ENCODE results near the gene HOXD10.
A peak's percentile ranks its signal among the peaks of the same experiment; 100 is the strongest.

The HOXD10 gene

DNA sequence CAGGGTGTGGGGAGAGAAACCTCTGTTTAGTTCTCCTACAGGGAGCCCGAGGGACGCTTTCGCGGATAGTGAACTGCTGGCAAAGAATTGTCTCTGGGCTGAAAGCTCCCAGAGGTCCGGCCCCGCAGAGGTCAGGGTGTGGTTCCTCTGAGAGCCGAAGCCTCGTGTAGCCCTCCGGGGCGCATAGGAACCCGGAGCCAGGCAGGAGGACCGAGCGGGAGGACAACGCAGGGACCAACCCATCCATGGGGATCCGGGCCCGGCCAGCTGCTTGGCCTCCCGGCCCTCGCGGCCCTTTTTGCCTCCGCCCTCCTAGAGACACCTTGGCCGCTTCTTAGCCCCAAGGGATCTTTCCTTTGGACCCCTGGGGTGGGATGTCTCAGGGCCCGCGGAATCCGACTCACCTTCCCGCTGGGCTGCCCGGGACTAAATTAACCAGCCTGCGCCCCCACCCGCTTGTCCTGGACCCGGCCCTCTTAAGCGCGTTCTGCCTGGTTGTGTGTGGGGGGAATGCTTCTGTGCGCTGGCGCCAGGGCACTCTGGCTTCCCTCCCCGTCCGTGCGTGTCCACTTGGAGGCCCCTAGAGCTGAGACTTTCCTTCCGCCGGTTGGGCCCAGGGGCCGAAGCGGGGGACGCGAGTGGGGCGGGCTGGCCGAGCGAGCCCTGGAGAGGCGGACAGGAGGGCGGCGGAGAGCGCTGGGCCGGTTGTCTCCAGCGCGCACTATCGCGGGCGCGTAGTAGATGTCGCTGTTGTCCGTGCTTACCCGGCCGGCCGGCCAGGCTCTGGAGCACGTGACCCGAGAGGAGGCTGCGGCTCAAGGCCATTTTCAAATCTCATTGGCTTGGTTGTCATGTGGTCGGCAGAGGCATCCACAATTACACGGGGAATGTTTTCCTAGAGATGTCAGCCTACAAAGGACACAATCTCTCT is at the start of gene HOXD10:
Gene HOXD10, plus strand, starts transcription at position 896 of the 931 bp plus-strand sequence. CDS start 56 bp downstream, outside the sequence.
- no peaks in the 10 kb centered on the region for H3K36me3 Mint-ChIP-seq
- no peak for DNase-seq (ENCODE audit: low spot score in 2 of 2)
- no peak within 1 kb of the TSS for H3K27ac Mint-ChIP-seq
- H3K4me1 Mint-ChIP-seq, result peaks cover 5% of the 10 kb centered on the region
- H3K27me3 Mint-ChIP-seq, result peaks cover 37% of the 10 kb centered on the region
- H3K9me3 Mint-ChIP-seq, result no peaks in the 10 kb centered on the region
- no peak for ATAC-seq (ENCODE audit: low read depth)
- no peak within 1 kb of the TSS for H3K4me3 Mint-ChIP-seq

DNA sequence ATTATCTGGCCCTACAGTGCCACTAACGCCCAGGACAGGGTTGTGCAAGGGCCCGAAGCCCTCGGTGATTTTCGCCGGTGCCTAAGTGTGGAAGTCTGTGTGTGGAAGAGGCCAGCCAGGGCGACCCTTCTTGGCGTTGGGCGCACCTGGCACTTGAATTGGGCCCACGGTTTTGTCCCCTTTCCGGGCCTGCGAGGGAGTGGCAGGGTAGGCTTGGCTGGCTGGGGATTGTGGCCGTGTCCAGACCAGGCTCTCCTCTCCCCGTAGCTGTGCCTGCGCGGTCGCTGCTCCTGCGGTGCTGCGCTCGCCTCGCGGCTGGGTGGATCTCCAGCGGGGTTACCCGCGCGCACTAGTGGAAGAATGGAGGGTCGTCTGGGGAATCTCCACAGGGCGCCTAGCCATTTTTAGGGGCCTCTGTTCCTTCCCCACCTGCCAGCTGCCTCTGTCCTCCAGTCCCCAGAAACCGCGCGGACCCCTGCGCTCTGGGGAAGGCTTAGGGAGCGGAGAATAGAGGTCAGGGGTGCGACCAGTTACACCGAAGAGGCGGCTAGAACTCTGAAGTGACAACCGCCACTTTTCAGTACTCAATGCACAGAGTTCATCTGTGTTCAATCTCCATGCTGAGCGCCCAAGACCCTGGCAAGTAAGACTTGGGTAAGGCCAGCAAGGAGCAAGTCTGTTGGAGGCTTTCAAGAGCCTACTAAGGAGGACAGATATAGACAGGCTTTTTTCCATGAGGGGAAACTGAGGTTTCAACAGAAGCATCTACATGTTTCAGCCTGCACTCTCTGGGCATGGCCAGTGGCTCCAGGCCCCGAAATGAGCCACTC is 48.8 kb upstream of the HOXD10 start:
- Mint-ChIP-seq H3K4me1 (no peaks in the 10 kb centered on the region), H3K9me3 (no peaks in the 10 kb centered on the region), H3K27ac (no peak overlapping the region), H3K27me3 (peaks cover 34% of the 10 kb centered on the region), H3K4me3 (no peak overlapping the region), H3K36me3 (no peaks in the 10 kb centered on the region)
- DNase-seq (ENCODE audit: low spot score in 2 of 2), result no peak
- no peak for ATAC-seq (ENCODE audit: low read depth)

DNA sequence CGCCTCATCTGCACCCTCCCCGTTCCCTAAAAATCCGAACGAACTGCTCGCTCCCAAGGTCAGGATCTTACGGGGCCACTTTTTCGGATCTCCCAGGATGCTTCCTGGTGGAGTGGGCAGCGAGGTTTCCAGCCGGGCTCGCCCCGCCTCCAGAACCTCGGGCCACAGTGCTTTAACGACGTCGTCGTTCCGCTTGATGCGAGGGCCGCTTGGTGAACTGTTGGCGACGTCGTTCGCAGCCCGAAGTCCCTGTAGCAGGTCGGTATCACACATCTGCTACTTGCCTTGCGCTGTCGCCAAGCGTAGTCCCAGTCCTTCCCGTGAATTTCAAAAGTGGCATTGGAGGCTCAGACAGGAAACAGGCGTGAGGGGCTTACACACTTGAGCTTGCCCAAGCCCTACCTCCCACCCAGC is 48.2 kb upstream of the HOXD10 start:
- H3K27me3 Mint-ChIP-seq, result peaks cover 34% of the 10 kb centered on the region
- no peak for DNase-seq (ENCODE audit: low spot score in 2 of 2)
- no peaks in the 10 kb centered on the region for H3K9me3 Mint-ChIP-seq
- H3K27ac Mint-ChIP-seq, result no peak overlapping the region
- H3K36me3 Mint-ChIP-seq, result no peaks in the 10 kb centered on the region
- no peaks in the 10 kb centered on the region for H3K4me1 Mint-ChIP-seq
- H3K4me3 Mint-ChIP-seq, result no peak overlapping the region
- no peak for ATAC-seq (ENCODE audit: low read depth)

DNA sequence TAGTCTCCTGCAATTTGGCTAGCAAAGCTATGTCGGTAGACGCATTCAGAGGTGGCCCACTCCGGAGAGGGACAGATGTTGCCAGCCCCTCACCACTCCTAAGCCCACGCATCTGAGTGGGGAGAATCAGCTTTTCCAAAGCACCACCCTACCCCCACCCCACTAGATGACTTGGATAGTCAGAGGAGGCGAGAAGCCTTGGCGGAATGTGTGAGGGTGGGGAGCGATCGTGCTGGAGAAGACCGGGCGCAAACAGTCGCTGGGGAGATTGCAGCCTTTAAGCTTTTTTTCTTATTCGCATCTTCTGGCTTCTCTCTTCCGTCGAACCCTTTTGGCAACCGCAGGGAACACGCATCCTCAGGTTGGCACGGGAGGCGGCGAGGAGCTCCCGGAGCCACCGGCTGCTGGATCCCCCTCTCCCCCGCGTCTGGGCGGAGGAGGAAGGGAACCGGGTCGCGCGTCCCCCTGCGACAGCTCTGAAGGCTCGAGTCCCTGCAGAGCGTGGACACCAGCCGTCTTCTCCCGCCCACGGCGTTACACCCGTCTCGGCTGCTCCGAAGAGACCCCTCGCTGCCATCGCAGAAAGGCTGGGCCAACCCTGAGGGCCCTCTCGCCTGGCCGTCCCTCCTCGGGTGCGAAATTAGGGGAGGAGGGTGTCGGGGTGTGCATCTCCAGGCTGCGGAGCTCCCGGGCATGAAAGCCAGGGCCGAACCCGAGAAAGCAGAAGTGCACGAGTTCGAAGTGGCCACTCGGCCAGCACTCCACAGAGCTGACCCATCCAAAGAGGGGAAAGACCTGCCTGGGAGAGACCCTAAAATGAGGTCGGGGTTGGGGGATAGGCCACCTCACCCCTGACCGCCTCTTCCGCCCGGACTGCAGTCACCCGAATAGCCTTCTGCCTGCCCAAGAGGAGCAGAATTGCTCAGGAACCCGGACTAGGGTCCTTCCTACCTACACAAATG is 45.0 kb upstream of the HOXD10 start:
- Mint-ChIP-seq H3K4me1 (no peaks in the 10 kb centered on the region), H3K36me3 (no peaks in the 10 kb centered on the region), H3K4me3 (no peak overlapping the region), H3K27me3 (peaks cover 33% of the 10 kb centered on the region), H3K9me3 (peaks cover 1% of the 10 kb centered on the region), H3K27ac (no peak overlapping the region)
- DNase-seq (ENCODE audit: low spot score in 2 of 2) (no peak), ATAC-seq (ENCODE audit: low read depth) (no peak)

DNA sequence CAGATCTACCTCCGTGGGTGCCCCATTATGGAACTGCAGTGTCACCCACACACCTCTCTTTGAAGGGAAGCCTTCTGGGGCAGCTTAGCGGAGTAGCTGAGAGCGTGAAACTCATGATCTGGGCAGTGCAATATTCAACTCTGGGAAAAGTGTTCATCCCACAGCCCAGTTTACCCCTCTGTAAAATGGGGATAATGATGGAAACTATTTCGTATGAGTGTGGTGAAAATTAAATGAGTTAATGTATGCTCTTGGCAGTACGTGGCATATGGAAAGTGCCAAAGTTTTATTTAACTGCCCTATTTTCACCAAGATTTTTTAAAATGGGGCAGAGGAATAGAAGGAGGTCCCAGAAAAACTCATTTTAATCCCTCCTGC is 44.3 kb upstream of the HOXD10 start:
- DNase-seq (ENCODE audit: low spot score in 2 of 2) (no peak), ATAC-seq (ENCODE audit: low read depth) (no peak)
- Mint-ChIP-seq H3K4me1 (no peaks in the 10 kb centered on the region), H3K4me3 (no peak overlapping the region), H3K36me3 (no peaks in the 10 kb centered on the region), H3K27ac (no peak overlapping the region), H3K27me3 (peaks cover 35% of the 10 kb centered on the region), H3K9me3 (peaks cover 1% of the 10 kb centered on the region)

DNA sequence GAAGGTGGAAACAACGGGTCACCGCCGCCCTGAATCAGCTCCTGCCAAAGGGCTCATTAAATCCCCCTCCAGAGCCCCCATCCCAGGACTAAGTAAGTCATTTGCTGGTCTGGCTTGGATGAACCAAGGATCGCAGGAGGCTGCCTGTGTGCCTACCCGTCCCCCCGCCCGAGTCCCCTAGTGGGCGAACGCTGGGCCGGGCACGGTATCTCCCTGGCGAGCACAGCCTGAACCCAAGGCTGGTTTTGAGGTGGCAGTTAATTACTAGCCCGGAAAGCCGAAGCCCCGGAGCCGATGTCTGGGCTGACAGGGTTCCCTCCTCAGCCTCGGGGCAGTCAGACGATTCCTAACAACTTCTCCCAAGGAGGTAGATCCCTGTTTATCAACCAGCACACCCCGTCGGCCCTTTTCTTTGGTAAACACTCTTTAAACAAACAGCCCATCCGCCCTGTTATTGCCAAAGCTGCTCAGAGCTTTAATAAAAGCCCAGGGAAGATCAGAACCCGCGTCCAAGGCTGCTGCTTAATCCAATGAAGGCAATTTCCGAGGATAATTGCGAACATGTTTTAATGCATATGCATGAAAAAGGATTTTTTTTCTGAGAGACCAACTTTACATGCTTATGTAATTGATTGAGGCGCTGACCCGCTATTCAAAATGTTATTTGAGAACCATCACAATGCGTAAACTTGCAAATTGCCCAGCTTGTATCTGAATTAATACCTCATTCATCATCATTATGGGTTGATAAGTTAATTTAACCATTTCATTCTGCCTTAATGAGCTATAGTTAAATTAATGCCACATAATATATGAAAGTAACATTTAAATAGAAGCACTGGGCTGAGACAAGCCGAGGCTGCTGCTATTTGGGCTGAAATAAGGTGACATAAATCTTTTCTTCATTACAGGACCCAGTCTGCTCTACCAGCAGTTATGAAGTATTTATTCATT is 43.4 kb upstream of the HOXD10 start:
- no peak overlapping the region for H3K27ac Mint-ChIP-seq
- no peak for DNase-seq (ENCODE audit: low spot score in 2 of 2)
- peaks cover 1% of the 10 kb centered on the region for H3K9me3 Mint-ChIP-seq
- H3K4me1 Mint-ChIP-seq, result no peaks in the 10 kb centered on the region
- ATAC-seq (ENCODE audit: low read depth), result no peak
- no peak overlapping the region for H3K4me3 Mint-ChIP-seq
- H3K36me3 Mint-ChIP-seq, result no peaks in the 10 kb centered on the region
- H3K27me3 Mint-ChIP-seq, result peaks cover 36% of the 10 kb centered on the region

DNA sequence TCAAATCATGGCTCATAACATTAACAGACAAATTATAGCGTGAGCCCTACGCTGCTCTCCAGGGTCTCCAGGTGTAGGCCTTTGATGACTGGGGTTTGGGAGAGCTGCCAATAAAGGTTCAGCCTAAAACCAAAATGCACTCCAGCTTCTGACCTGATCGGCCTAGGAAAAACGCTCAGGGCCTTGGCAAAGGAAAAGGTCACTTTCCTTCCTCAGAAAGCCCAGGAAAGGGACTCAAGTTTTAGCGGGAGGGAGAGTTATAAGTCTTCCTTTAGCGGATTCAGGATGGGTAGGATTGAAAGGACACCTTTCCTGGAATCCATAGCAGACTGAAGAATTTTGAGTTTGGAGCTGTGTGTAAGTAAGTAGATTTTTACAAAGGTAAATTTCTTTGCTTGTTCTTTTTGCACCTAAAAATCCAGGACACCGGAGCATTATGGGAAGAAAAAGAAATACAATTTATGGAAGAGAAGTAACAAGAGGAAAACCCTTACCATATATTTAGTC is 41.6 kb upstream of the HOXD10 start:
- Mint-ChIP-seq H3K4me3 (no peak overlapping the region), H3K27ac (no peak overlapping the region), H3K9me3 (peaks cover 1% of the 10 kb centered on the region), H3K36me3 (peaks cover 2% of the 10 kb centered on the region), H3K4me1 (peaks cover 4% of the 10 kb centered on the region), H3K27me3 (peaks cover 45% of the 10 kb centered on the region)
- ATAC-seq (ENCODE audit: low read depth) (no peak), DNase-seq (ENCODE audit: low spot score in 2 of 2) (no peak)

DNA sequence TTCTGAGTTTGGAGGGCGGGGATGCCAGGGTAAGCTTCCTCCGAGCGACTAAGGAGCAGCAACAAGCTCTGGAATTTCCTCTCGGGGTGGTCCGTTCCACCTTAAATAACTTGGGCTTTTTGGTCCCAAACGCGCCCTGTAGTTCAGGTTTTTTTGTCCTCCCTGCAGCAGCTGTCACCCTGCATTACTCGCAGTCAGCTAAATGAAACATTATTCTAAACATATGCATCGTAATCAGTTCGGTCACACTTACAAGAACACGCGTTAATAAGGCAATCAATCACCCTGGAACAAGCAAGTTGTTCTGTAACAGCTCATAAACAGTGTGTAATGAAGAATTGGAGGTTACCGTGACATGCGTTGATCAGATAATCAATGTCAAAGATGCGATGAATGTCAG is 41.1 kb upstream of the HOXD10 start:
- DNase-seq (ENCODE audit: low spot score in 2 of 2), result no peak
- Mint-ChIP-seq H3K4me3 (no peak overlapping the region), H3K9me3 (peaks cover 1% of the 10 kb centered on the region), H3K36me3 (peaks cover 2% of the 10 kb centered on the region), H3K27ac (no peak overlapping the region), H3K27me3 (peaks cover 40% of the 10 kb centered on the region), H3K4me1 (peaks cover 4% of the 10 kb centered on the region)
- no peak for ATAC-seq (ENCODE audit: low read depth)

DNA sequence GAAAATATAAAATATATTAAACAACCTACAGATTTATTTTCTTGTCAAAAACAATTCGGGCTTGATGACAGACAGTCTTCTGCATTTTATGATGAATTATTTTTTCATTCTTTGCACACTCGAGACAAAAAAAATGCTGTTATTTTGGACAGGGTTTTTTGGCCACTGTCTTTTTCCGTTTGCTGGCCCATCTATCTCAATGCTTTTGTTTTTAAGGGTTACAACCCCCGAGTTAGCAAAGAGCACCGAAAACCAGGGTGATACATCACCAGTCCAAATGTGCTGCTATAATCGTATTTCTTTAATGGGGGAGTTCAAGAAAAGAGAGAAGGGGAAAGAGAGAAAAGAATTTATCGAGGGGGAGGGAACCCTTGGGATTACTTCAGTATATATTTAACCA is 40.5 kb upstream of the HOXD10 start:
- Mint-ChIP-seq H3K27me3 (peaks cover 35% of the 10 kb centered on the region), H3K4me3 (no peak overlapping the region), H3K4me1 (peaks cover 4% of the 10 kb centered on the region), H3K9me3 (peaks cover 1% of the 10 kb centered on the region), H3K27ac (no peak overlapping the region), H3K36me3 (peaks cover 2% of the 10 kb centered on the region)
- ATAC-seq (ENCODE audit: low read depth) (no peak), DNase-seq (ENCODE audit: low spot score in 2 of 2) (no peak)

DNA sequence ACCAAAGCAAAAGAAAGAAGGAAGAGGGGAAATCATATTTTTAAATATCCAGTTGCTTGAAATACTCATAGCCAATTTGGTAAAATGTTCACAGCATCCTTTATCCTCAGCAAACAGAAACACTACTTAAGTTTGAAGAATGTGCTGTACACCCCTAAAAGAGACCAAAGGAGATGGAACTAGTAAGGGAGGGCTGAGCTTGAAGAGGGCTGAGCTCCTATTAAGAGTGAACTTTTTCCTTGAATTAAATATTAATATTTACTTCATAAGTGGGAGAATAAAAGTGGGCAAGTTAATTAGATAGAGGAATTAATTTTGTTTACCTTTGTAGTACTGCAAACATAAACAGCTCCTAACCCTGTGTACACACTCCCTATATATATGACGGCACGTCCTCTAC is 39.8 kb upstream of the HOXD10 start:
- no peak for ATAC-seq (ENCODE audit: low read depth)
- peaks cover 2% of the 10 kb centered on the region for H3K36me3 Mint-ChIP-seq
- no peak for DNase-seq (ENCODE audit: low spot score in 2 of 2)
- H3K4me3 Mint-ChIP-seq, result no peak overlapping the region
- H3K9me3 Mint-ChIP-seq, result peaks cover 1% of the 10 kb centered on the region
- H3K27ac Mint-ChIP-seq, result no peak overlapping the region
- peaks cover 4% of the 10 kb centered on the region for H3K4me1 Mint-ChIP-seq
- peaks cover 33% of the 10 kb centered on the region for H3K27me3 Mint-ChIP-seq

DNA sequence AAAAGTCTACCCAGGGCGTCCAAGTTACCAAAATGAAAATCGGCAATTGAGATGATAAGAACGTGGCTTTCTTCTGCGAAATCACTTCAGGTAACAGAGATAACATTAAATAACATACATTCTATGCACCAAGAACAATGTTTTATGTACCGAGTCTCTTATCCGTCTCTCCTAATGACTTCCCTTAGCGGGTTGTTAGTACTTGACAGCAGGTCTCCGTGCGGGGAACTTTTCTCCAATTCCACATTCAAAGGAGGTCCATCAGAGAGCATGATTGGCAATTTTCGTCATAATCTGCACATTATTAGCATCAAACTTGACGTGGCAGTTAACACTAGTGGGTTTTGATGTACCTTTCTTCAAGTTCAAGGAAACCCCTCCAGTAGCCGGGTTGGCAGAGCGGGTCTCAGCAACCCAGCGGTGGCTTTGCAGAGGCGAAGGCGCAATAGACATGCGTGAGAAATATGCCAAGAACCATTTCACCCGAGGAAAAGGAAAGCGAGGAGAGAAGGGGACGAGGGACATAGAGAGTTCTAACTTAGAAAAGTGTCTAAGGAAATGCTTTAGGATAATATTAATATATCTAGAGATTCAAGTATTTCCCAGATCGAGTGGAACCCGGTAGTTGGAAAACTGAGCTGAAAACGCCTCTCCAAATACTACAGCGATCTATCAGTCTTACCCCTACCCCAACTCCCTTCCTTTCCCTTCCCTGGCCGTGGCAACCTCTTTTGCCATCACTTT is 37.9 kb upstream of the HOXD10 start:
- peaks cover 1% of the 10 kb centered on the region for H3K9me3 Mint-ChIP-seq

DNA sequence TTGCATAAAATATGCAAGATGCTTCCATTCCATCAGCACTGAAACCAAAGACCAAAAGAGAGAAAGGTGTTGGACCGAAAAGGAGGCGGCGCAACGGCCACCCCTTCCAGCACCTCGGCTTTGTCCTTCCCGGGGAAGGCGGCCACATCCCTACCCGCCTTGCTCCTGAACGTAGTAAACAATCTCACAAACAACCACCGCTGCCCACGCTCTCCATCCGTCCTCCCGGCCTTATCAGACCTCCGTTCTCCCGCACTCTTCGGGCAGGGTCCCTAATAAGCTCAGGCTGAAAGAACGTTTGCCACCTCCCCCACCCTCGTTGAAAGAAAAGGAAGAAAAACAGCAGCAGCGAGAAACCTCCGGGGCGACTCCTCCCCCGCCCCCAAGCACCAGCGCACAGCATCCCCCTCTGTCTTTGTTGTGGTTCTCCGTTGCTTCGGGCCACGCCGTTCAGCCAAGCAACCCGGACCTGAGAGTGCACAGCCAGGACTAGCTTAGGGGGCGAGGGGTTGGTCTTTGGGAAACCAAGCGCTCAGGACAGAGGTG is 37.2 kb upstream of the HOXD10 start:
- Mint-ChIP-seq H3K36me3 (peaks cover 2% of the 10 kb centered on the region), H3K9me3 (peaks cover 1% of the 10 kb centered on the region), H3K27me3 (peaks cover 34% of the 10 kb centered on the region), H3K4me3 (peak overlapping the region; percentile 32), H3K27ac (peak overlapping the region; percentile 84), H3K4me1 (peaks cover 4% of the 10 kb centered on the region)
- DNase-seq (ENCODE audit: low spot score in 2 of 2) (no peak), ATAC-seq (ENCODE audit: low read depth) (no peak)

More for the DNA sequence above, 37.9 kb upstream of the HOXD10 start:
- Mint-ChIP-seq H3K4me1 (peaks cover 4% of the 10 kb centered on the region), H3K36me3 (peaks cover 2% of the 10 kb centered on the region), H3K27ac (no peak overlapping the region), H3K4me3 (no peak overlapping the region), H3K27me3 (peaks cover 34% of the 10 kb centered on the region)
- DNase-seq (ENCODE audit: low spot score in 2 of 2) (no peak), ATAC-seq (ENCODE audit: low read depth) (no peak)

Measured in memory B cell (primary cell).